T-helper 1 cell (primary cell): ENCODE measurements around the gene POLD4.

Experiments
- DNase-seq, 5 donors: peaks; one replicate each; pipeline ENCODE4 v3.0.0-alpha.2; 2012 to 2020

The POLD4 gene

GRCh38 chr11:67370351-67371076 lies 17.2 kb upstream of the POLD4 start:
- no peak for DNase-seq

GRCh38 chr11:67369801-67370284 lies 16.5 kb upstream of the POLD4 start:
- DNase-seq: no peak

GRCh38 chr11:67369275-67369674 lies 15.9 kb upstream of the POLD4 start:
- DNase-seq: no peak

- DNase-seq: peak in 1 of 5 donors; percentile 42
Observed at GRCh38 chr11:67368621-67369020, 15.3 kb upstream of the POLD4 start.

- no peak for DNase-seq
Observed at GRCh38 chr11:67367761-67368227, 14.4 kb upstream of the POLD4 start.

- no peak for DNase-seq
Observed at GRCh38 chr11:67366961-67367760, 13.8 kb upstream of the POLD4 start.

GRCh38 chr11:67366546-67366945 lies 13.2 kb upstream of the POLD4 start:
- no peak for DNase-seq

GRCh38 chr11:67365736-67366444 lies 12.5 kb upstream of the POLD4 start:
- no peak for DNase-seq

- no peak for DNase-seq
Observed at GRCh38 chr11:67364783-67365722, 11.7 kb upstream of the POLD4 start.

- no peak for DNase-seq
Observed at GRCh38 chr11:67364169-67364568, 10.8 kb upstream of the POLD4 start.

- DNase-seq: no peak
Observed at GRCh38 chr11:67357831-67358670, 4.7 kb upstream of the POLD4 start.

- peak; percentile 36 to 70 (median 57) for DNase-seq
Observed at GRCh38 chr11:67356864-67357561, 3.7 kb upstream of the POLD4 start.

- no peak for DNase-seq
Observed at GRCh38 chr11:67356387-67356863, 3.1 kb upstream of the POLD4 start.

GRCh38 chr11:67355794-67356386 lies 2.5 kb upstream of the POLD4 start:
- no peak for DNase-seq

GRCh38 chr11:67355023-67355793 lies 1.9 kb upstream of the POLD4 start:
- DNase-seq: no peak

- no peak for DNase-seq
Observed at GRCh38 chr11:67354075-67355022, 1.0 kb upstream of the POLD4 start.

GRCh38 chr11:67352546-67353316 lies 615 bp downstream of the POLD4 start:
- peak in 4 of 5 donors; percentile 44 to 83 (median 56) for DNase-seq
